ENCODE data around the gene TMEM220.
A peak's percentile ranks its signal among the peaks of the same experiment; 100 is the strongest.

The TMEM220 gene

GRCh38 chr17:10729334-10730193 is at the start of gene TMEM220:
TSS of gene TMEM220 (minus strand) at chr17:10730023. CDS start at chr17:10729851, 172 bp downstream.
- FAIRE-seq (no peak), DNase-seq (ENCODE audit: low spot score) (peak; percentile 20)

- no peak for DNase-seq (ENCODE audit: low spot score)
- FAIRE-seq = no peak
Observed at GRCh38 chr17:10779609-10780008, 49.8 kb upstream of the TMEM220 start.

- FAIRE-seq (no peak), DNase-seq (ENCODE audit: low spot score) (no peak)
Observed at GRCh38 chr17:10777890-10778289, 48.1 kb upstream of the TMEM220 start.

- DNase-seq (ENCODE audit: low spot score) (no peak), FAIRE-seq (no peak)
Observed at GRCh38 chr17:10777131-10777807, 47.4 kb upstream of the TMEM220 start.

GRCh38 chr17:10776381-10776780 is 46.6 kb upstream of the TMEM220 start:
- no peak for DNase-seq (ENCODE audit: low spot score)
- no peak for FAIRE-seq

DNA sequence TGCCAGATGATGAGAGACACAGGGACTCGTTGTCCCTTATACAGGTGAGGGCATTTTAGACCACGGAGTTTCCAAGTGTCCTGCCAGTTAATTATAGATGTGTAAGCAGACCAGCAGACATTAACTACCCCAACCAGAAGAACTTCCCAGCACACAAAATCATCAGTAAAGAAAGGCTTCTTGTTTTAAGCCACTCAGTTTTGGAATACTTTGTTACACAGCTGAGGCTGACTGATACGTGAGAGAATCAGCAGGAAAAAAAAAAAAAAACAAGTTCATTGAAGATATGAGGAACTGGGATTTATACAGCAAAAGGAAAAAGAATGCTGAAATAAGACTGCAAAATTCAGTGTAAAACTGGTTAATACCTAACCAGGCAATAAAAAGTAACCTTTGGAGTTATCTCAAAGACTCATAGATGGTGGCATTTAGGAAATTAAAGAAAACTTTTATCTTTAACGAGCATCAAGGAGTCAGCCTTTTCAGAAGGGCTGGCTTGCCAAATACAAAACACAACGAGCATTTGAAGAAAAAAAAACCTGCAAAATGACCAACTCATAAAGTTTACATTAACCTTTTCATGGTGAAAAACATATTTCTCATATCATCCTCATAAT is 46.0 kb upstream of the TMEM220 start:
- DNase-seq (ENCODE audit: low spot score) = no peak
- no peak for FAIRE-seq

DNA sequence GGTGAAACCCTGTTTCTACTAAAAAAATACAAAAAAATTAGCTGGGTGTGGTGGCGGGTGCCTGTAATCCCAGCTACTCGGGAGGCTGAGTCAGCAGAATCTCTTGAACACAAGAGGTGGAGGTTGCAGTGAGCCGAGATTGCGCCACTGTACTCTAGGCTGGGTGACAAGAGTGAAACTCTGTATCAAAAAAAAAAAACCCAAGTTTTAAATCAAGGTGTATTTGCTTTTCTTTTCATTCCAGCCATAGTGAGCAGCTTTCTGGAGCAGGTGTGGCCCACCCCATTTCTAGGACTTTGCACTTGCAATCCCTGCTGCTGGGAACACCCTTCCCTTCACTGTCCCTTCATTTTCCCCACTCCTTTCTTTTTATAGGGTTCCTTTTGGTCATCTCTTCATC is 45.2 kb upstream of the TMEM220 start:
- DNase-seq (ENCODE audit: low spot score) (no peak), FAIRE-seq (no peak)

GRCh38 chr17:10773391-10773790 is 43.6 kb upstream of the TMEM220 start:
- FAIRE-seq (no peak), DNase-seq (ENCODE audit: low spot score) (no peak)

DNA sequence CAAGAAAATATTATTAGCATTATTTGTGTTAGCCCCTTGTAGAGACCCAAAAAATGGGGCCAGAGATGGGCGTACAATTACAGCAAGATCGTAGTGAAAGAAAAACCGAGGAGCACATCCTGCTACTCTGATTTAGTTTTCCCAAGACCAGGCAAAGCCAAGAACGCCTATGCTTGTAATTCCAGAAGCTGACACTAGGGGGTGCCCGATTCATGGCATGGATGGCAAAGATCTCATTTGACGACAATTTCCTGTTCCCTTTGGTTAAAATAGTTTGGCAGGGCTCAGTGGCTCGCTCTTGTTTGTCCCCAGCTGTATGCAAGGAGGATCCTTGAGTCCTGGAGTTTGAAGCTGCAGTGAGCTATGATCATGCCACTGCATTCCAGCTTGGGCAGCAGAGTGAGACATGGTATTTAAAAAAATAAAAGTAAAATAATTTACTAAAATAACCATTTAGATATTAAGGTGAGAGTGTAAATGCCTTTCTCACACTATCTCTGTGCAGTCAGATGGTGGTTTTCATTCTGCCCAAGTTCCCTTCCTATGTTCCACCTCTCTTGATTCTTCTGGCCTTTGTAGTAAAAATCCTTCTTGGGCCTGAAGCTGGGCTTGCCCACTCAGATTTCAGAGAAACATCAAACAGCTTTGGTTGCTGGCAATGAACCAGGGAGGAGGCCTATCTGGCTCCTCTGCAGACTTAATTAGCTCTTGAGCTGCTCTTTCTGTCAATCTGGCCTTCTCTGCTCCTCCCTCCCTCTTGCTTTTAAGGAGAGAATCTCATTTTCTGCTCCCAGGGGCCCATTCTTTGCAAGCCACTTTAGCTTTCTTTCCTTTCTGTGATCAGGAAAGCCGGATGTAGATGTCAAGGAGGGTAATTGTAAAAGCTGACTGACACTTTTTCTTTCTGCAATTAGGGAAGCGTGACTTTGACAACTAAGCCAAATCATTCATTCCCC is 42.9 kb upstream of the TMEM220 start:
- no peak for DNase-seq (ENCODE audit: low spot score)
- FAIRE-seq = no peak

GRCh38 chr17:10771148-10771547 is 41.3 kb upstream of the TMEM220 start:
- FAIRE-seq (no peak), DNase-seq (ENCODE audit: low spot score) (no peak)

GRCh38 chr17:10769840-10770239 is 40.0 kb upstream of the TMEM220 start:
- DNase-seq (ENCODE audit: low spot score) (no peak), FAIRE-seq (no peak)

- DNase-seq (ENCODE audit: low spot score) (no peak), FAIRE-seq (no peak)
Observed at GRCh38 chr17:10768750-10769251, 39.0 kb upstream of the TMEM220 start.

GRCh38 chr17:10767232-10767631 is 37.4 kb upstream of the TMEM220 start:
- no peak for FAIRE-seq

DNA sequence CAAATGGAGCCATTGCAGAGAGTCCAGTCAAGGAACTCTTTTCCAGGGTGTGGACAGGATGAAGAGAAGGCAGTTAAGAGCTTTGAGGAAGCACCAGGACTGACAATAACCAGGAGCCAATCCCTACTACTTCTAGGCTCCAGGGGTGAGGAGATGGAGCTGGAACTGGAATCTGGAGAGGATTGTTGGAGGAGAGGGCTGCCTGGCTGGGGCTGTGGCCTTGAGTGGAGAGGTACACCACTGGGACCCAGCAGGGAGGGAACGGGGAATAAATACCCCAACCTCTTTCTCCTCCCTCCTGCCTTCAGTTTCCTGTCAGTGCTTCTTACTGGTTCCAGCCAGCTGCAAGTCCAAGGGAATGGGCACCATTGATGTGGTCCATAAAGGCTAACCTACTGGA is 32.2 kb upstream of the TMEM220 start:
- DNase-seq (ENCODE audit: low spot score) = no peak
- no peak for FAIRE-seq

More at GRCh38 chr17:10767232-10767631, 37.4 kb upstream of the TMEM220 start:
- no peak for DNase-seq (ENCODE audit: low spot score)

- FAIRE-seq (no peak), DNase-seq (ENCODE audit: low spot score) (no peak)
Observed at GRCh38 chr17:10761281-10761680, 31.5 kb upstream of the TMEM220 start.

DNA sequence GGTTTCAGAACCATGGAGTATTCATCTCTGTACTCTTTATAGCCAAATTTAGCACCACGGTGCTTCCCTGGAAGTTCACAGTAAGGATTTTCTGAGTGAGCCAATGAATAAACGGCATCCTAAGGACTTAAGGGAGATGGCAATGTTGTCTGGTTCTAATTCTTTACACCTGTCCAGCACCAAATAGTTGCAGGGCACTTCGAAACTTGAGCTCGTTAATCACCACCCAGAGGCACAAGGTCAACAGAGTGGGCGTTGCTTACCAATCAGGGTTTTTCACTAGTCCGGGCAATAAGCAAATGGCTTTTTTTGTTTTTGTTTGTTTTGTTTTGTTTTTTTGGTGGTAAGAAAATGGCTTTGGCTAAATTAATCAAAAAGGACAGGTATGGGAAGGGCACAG is 28.2 kb upstream of the TMEM220 start:
- FAIRE-seq = no peak

DNA sequence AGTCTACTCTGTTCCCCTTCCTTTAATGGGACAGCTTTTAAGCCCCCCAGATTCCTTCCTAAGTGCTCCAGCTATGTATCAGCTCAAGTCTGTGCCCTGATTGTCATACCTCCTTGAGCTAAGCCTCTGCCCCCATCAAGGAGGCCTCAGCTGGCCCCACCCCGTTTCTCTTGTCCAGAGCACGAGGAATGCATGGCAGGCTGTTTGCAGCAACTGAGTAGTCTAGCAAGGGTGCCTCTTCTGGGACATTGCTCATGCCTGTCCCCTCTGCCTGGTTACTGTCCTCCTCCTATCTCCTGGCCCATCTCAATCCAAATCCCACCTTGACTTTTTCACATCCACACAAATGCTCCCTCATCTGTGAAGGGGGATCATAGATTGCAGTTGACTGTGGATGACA is 27.8 kb upstream of the TMEM220 start:
- no peak for DNase-seq (ENCODE audit: low spot score)
- FAIRE-seq = no peak

More for the DNA sequence above, 28.2 kb upstream of the TMEM220 start:
- DNase-seq (ENCODE audit: low spot score) = no peak

DNA sequence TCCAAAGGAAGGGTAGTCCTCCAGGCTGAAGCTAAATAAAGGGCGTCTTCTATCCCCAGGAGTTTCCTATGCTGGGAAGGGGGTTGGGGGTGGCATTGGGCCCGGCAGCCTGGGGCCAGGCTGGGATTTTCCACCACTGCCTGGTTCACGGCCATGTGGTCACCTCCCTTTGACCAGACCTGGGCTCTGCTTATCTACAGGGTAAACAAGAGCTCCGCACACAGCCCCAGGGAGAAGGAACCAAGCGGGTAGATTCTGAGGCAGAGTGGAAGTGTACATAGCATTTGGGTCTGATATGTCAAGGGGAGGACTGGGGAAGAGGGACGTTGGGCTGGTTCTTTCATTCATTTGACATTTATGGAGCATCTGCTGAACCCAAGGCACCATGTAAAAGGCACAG is 27.2 kb upstream of the TMEM220 start:
- DNase-seq (ENCODE audit: low spot score) (no peak), FAIRE-seq (no peak)

DNA sequence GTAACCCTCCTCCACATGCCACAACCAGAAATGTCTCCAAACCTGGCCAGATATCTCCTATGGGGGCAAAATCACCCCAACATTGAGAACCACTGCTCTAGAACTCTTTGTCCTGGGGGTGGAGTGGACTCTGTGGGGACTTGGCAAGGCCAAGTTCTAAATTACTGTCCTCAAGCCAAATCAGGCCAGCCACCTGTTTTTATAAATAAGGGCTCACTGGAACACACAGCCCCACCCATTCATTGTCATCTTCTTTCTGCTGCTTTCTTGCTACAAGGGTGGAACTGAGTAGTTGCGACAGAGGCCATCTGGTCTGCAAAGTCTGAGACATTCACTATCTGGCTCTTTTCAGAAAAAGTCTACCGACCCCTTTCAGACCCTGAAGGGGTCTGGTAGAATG is 26.8 kb upstream of the TMEM220 start:
- no peak for FAIRE-seq
- DNase-seq (ENCODE audit: low spot score) = no peak

DNA sequence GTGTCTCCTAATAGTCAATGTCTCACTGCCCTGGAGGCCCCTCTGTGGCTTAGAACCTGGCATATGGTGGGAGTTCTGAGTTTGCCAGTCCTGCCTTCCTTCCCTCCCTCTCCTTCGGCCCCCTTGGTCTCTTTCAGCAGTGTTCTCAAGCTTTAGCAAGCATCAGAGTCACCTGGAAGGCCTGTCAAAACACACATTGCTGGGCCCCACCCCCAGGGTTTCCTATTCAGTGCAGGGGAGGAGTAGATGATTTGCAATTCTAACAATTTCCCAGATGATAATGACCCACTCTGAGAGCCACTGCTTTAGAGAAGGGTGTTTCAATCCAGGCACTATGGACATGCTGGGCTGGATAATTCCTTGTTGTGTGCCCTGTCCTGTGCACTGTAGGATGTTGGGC is 26.4 kb upstream of the TMEM220 start:
- no peak for FAIRE-seq
- DNase-seq (ENCODE audit: low spot score) = no peak

- no peak for DNase-seq (ENCODE audit: low spot score)
Observed at GRCh38 chr17:10755592-10756127, 25.8 kb upstream of the TMEM220 start.

More at GRCh38 chr17:10755592-10756127, 25.8 kb upstream of the TMEM220 start:
- FAIRE-seq = no peak

Data from urothelium cell line (cell line).